ENCODE measurements around the gene PGBD5.

PGBD5 gene

DNA sequence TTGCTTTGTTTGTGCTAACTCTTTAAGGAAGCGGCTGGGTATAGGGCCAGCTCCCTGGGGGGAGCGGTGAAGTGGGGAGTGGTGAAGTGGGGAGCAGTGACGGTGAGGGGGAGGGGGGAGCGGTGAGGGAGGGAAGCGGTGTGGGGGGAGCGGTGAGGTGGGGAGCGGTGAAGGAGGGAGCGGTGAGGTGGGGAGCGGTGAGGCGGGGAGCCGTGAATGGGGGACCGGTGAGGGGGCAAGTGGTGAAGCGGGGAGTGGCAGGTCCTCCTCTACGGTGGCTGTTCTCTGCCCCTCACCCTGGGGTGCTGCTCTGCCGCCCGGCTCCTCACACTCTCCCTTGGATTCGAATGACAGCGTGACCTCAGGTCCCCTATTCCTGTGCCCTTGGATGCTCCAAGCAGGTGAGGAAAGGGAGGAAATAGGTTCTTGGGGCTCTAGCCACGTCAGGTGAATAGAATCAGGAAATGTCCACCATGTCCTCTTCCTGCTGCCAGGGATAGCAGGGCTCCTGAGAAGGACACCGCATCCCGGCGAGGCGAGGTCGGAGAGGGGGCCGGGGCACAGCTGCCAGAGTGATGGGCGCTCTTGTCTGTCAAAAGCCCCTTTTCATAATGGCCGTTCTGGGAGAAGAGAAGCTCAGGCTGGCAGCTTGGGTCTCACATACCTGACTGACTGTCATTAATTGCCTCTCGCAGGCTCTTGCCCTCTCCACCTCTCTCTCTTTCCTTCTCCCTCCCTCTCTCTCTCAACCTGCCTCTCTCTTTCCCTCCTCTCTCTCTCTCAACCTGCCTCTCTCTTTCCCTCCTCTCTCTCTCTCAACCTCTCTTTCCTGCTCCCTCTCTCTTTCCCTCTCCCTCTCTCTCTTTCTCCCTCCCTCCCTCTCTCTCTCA is 134.2 kb downstream of the PGBD5 start:
- H3K27ac ChIP-seq = no peak overlapping the region
- CTCF ChIA-PET = no interaction called here
- no peak for TF ChIP-seq CTCF (conservative IDR thresholded peaks at IDR 0.05; ENCODE audit: low read depth)
- POLR2A ChIA-PET (ENCODE audit: low non-redundant PET) = no interaction called here
- DNase-seq (ENCODE audit: low spot score) = no peak

- ChIA-PET POLR2A (ENCODE audit: low non-redundant PET) (no interaction called here), CTCF (interaction anchor here (0.7 kb wide), 1 partner anchor 480 kb away, joined by 3 read pairs; no protein-coding TSS in a partner anchor)
- no peak for TF ChIP-seq CTCF (conservative IDR thresholded peaks at IDR 0.05; ENCODE audit: low read depth)
- no peak overlapping the region for H3K27ac ChIP-seq
- DNase-seq (ENCODE audit: low spot score) = no peak
Observed at GRCh38 chr1:230289350-230289644, 136.8 kb downstream of the PGBD5 start.

DNA sequence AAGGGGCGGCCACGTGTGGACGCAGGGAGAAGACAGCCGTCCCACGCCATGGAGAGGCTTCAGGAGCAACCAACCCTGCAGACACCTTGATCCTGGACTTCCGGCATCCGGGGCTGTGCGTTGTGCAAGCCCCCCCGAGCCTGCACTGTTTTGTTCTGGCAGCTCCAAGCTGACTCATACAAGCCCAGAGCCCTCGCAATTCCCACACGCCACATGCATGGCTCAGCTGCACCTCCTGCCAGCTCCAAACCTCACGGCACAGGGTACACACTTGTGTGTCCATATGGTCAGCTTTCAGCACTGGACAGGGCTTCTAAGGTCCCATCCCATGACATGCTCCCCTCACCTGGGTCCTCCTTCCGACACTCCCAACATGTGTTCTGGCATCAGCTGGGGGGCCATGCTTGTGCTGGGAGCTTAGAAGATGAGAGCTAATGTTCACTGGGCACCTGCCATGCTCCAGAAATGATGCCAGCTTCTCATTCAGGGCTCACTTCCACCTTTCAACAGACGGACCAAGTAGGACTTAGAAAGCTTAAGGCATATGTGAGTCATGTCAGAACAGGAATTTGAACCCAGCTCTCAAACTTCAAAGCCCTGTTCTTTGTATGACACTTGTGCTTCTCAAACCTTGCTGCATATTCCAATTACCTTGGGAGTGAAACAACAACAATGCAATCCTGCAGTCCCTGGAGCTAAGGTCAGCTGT is 137.3 kb downstream of the PGBD5 start:
- no peak for TF ChIP-seq CTCF (conservative IDR thresholded peaks at IDR 0.05; ENCODE audit: low read depth)
- H3K27ac ChIP-seq = no peak overlapping the region
- no peak for DNase-seq (ENCODE audit: low spot score)
- CTCF ChIA-PET = interaction anchor here (0.7 kb wide), 1 partner anchor 480 kb away, joined by 3 read pairs; no protein-coding TSS in a partner anchor
- POLR2A ChIA-PET (ENCODE audit: low non-redundant PET) = no interaction called here

DNA sequence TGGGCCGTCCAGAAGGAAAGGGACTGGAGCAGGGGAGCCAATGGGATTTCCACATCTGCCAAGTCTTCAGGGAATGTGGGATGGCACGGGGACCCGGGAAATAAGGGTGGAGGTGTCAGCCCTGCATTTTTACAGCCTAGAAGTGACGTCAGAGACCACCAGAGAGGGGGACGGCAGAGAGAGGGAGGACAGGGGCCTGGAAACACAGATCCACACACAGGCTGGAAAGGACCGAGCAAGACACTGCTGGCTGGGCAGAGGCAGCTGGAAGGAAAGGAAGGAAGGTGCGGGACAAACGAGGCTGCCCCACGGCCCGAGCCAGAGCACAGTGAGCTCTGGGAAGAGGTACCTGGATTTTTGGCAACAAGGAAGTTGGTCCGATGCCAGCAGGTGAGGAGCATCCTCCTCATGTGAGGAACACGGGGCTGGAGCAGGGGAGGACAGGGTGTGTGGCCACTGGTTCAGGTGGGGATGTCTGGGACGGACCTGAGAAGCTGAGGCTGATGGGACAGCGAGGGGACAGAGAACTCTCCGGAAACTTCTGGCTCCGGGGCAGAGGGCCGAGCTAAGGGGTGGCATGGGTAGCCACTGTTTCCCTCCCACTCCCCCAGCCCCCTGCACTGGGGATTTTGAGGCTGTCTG is 138.3 kb downstream of the PGBD5 start:
- POLR2A ChIA-PET (ENCODE audit: low non-redundant PET) = no interaction called here
- no peak overlapping the region for H3K27ac ChIP-seq
- CTCF ChIA-PET = no interaction called here
- DNase-seq (ENCODE audit: low spot score) = no peak
- TF ChIP-seq CTCF (conservative IDR thresholded peaks at IDR 0.05; ENCODE audit: low read depth) = no peak

GRCh38 chr1:230286890-230287269 is 139.3 kb downstream of the PGBD5 start:
- no peak for DNase-seq (ENCODE audit: low spot score)
- no peak for TF ChIP-seq CTCF (conservative IDR thresholded peaks at IDR 0.05; ENCODE audit: low read depth)
- CTCF ChIA-PET = interaction anchor here (0.6 kb wide), 1 partner anchor 23 kb away, joined by 7 read pairs; no protein-coding TSS in a partner anchor
- POLR2A ChIA-PET (ENCODE audit: low non-redundant PET) = no interaction called here
- no peak overlapping the region for H3K27ac ChIP-seq

GRCh38 chr1:230286166-230286889 is 139.8 kb downstream of the PGBD5 start:
- CTCF ChIA-PET = interaction anchor here (0.6 kb wide), 1 partner anchor 24 kb away, joined by 7 read pairs; no protein-coding TSS in a partner anchor
- DNase-seq (ENCODE audit: low spot score) = no peak

More at GRCh38 chr1:230286166-230286889, 139.8 kb downstream of the PGBD5 start:
- no peak overlapping the region for H3K27ac ChIP-seq
- no peak for TF ChIP-seq CTCF (conservative IDR thresholded peaks at IDR 0.05; ENCODE audit: low read depth)
- POLR2A ChIA-PET (ENCODE audit: low non-redundant PET) = no interaction called here
